Lower leg skin (tissue), 4 donors: ENCODE results near the gene BRF1. TPM values are rescaled to one million over a fixed set of nuclear protein-coding genes. Genes with fewer than 3 reads are reported as not detected.

Source experiments
- DNase-seq, 2 donors: peaks; one replicate each; pipeline ENCODE4 v3.0.0-alpha.2; 2019; ENCODE audit warnings: low spot score in 2 of 2
- H3K4me3 ChIP-seq: fragments of 200-600 bp; sonication (generic); 2 replicates; pipeline ENCODE4 v1.5.1; 2017; ENCODE audit warnings: mild to moderate bottlenecking, low read depth; ENCODE audit not compliant: poor library complexity, severe bottlenecking
- POLR2A ChIP-seq, 2 donors: fragments of 450-650 bp; IDR thresholded peaks; one replicate each; pipeline ENCODE4 v1.6.1; 2016 to 2017; ENCODE audit warnings: antibody characterized with exemption in 2 of 2, mild to moderate bottlenecking in 1 of 2, moderate library complexity in 1 of 2
- WGBS, 2 donors: methylation state at CpG; one replicate each; pipeline ENCODE4 v1.1.5; 2018; 5-methylcytosine and 5-hydroxymethylcytosine counted together
- intact Hi-C: fragments of 100-400 bp; cut with DNase I; formaldehyde crosslinking; loops from one replicate; pipeline ENCODE4 v1.15.0; 2023; ENCODE audit warnings: low total_unique reads
- total RNA-seq, 4 donors: library from RNA; depleted of rRNA; stranded (reverse); fragments of >200 nt; gene quantifications; one replicate each; pipeline ENCODE4 v1.1.0, GENCODE V29; 2016
- TF ChIP-seq, protein P1 (sequence below), 3 donors: fragments of 450-650 bp; IDR thresholded peaks; one replicate each; pipeline ENCODE4 v1.5.1; 2016; ENCODE audit warnings: antibody characterized with exemption in 3 of 3, mild to moderate bottlenecking in 3 of 3, moderate library complexity in 2 of 3

BRF1 gene
- total RNA-seq, 4 donors from 2014 or later: 32.7 to 74.5 (median 43.0) TPM

GRCh38 chr14:105162669-105162979 lies 138.2 kb downstream of the BRF1 start:
- intact Hi-C loops: loop anchor here (10.0 kb wide), 1 partner anchor 68 kb away; no protein-coding TSS in a partner anchor
- no peak for DNase-seq
- 85 to 95% methylated on average over 2 of the region's 2 CpGs for WGBS, 2 donors
- no peak for TF ChIP-seq POLR2A (IDR thresholded peaks at IDR 0.05)
- TF ChIP-seq, protein P1, sequence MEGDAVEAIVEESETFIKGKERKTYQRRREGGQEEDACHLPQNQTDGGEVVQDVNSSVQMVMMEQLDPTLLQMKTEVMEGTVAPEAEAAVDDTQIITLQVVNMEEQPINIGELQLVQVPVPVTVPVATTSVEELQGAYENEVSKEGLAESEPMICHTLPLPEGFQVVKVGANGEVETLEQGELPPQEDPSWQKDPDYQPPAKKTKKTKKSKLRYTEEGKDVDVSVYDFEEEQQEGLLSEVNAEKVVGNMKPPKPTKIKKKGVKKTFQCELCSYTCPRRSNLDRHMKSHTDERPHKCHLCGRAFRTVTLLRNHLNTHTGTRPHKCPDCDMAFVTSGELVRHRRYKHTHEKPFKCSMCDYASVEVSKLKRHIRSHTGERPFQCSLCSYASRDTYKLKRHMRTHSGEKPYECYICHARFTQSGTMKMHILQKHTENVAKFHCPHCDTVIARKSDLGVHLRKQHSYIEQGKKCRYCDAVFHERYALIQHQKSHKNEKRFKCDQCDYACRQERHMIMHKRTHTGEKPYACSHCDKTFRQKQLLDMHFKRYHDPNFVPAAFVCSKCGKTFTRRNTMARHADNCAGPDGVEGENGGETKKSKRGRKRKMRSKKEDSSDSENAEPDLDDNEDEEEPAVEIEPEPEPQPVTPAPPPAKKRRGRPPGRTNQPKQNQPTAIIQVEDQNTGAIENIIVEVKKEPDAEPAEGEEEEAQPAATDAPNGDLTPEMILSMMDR (IDR thresholded peaks at IDR 0.05): no peak
- no peak overlapping the region for H3K4me3 ChIP-seq

DNA sequence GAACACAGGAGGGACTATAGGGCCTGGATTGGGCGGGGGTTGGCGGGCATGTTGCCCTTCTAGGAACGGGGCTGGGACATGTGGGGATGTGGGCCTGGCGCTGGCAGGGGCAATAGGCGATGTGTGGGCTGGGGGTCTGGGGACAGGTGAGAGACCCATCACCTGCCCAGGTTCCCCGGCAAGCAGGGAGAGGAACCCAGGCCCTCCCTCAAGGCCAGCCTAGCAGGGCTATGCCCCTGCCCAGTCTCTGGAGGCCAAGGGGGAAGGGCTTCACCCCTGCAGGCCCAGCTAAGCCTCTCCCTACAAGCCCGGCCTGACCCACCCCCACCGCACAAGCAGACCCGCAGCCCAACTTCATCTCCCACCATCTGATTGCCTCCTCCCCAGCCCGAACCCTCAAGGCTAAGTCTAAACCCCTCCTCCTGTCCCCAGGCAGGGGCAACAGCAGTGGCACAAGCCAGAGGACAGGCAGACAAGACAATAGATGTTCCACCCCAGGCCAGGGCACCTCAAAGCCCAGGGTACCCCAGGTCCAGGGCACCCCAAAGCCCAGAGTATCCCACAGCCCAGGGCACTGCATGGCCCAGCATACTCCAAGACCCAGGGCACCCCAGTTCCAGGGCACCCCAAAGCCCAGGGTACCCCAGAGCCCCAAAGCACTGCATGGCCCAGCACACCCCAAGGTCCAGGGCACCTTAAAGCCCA lies 138.7 kb downstream of the BRF1 start:
- DNase-seq: no peak
- intact Hi-C loops: loop anchor here (10.0 kb wide), 1 partner anchor 67 kb away; no protein-coding TSS in a partner anchor
- TF ChIP-seq POLR2A (IDR thresholded peaks at IDR 0.05): no peak
- no peak overlapping the region for H3K4me3 ChIP-seq
- 72 to 74% methylated on average over 7 to 10 of the region's 10 CpGs for WGBS, 2 donors

- DNase-seq: no peak
- intact Hi-C loops: loop anchor here (10.0 kb wide), 1 partner anchor 67 kb away; no protein-coding TSS in a partner anchor
Measured at GRCh38 chr14:105161309-105161708, 139.5 kb downstream of the BRF1 start.

DNA sequence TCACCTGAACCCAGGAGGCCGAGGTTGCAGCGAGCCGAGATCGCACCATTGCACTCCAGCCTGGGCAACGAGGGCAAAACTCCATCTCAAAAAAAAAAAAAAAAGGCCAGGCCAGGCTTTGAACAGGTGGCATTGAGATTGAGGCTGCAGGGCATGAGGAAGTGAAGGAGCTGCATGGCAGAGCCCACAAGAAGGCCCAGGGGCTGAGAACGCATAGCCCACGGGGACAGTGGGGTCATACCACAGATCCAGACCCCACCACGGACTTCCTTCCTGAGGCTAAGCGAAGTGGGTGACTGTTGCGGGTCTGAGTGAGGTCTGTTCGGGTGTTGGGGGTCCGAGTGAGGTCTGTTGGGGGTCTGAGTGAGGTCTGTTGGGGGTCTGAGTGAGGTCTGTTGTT lies 140.0 kb downstream of the BRF1 start:
- 75% methylated on average over 12 of the region's 12 CpGs for WGBS, 2 donors
- intact Hi-C loops: loop anchor here (10.0 kb wide), 1 partner anchor 66 kb away; no protein-coding TSS in a partner anchor
- H3K4me3 ChIP-seq: no peak overlapping the region
- TF ChIP-seq, protein P1 (IDR thresholded peaks at IDR 0.05): no peak
- no peak for TF ChIP-seq POLR2A (IDR thresholded peaks at IDR 0.05)
- no peak for DNase-seq

More at GRCh38 chr14:105161309-105161708, 139.5 kb downstream of the BRF1 start:
- WGBS, 2 donors: 56 to 59% methylated on average over 13 of the region's 15 CpGs
- TF ChIP-seq, protein P1 (IDR thresholded peaks at IDR 0.05): no peak
- TF ChIP-seq POLR2A (IDR thresholded peaks at IDR 0.05): no peak
- no peak overlapping the region for H3K4me3 ChIP-seq

DNA sequence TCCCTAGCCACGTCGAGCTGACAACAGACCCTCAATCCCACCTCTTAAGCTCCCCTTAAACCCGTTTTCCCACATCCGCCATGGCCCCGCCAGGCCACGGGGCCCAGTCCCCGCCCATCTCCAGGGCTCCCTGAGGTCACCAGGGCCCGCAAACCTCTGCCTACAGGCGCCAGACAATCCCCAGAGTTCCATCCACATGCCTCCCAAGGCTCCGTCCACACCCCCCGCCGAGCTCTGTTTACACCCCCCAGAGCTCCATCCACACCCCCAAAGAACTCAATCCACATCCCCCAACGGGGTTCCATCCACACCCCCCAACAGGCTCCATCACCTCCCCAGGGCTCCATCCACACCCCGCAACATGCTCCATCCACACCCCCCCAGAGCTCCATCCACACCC lies 141.5 kb downstream of the BRF1 start:
- WGBS, 2 donors: 74 to 75% methylated on average over 14 of the region's 14 CpGs
- intact Hi-C loops: no loop called here
- H3K4me3 ChIP-seq: no peak overlapping the region
- no peak for TF ChIP-seq POLR2A (IDR thresholded peaks at IDR 0.05)
- TF ChIP-seq, protein P1 (IDR thresholded peaks at IDR 0.05): no peak
- DNase-seq: no peak

Other genes starting within 250 kb of the BRF1 start
- 1 to 10 TPM in 3 of 4 donors, under 1 TPM in 1; 0.84 to 1.3 (median 1.1) TPM for gene GPR132, start 235.6 kb downstream of the BRF1 start, total RNA-seq
- gene JAG2, start 132.2 kb downstream of the BRF1 start, total RNA-seq: 10 to 100 TPM; 50.4 to 96.1 (median 63.1) TPM
- 10 to 100 TPM; 12.9 to 19.4 (median 15.7) TPM for gene NUDT14, start 119.7 kb downstream of the BRF1 start, total RNA-seq
- gene BTBD6, start 52.5 kb downstream of the BRF1 start, total RNA-seq: 10 to 100 TPM; 44.5 to 70.6 (median 62.6) TPM
- 10 to 100 TPM; 25.9 to 75.1 (median 54.3) TPM for gene PACS2, start 13.7 kb upstream of the BRF1 start, total RNA-seq
- gene TEX22, start 97.5 kb upstream of the BRF1 start, total RNA-seq: under 1 TPM in 2 of 4 donors, not detected in 2; 0.17 to 0.34 TPM
- gene MTA1, start 118.8 kb upstream of the BRF1 start, total RNA-seq: 10 to 100 TPM; 39.3 to 56.7 (median 46.4) TPM
- gene CRIP2, start 173.8 kb upstream of the BRF1 start, total RNA-seq: 100 to 1,000 TPM; 103 to 203 (median 141) TPM
- 100 to 1,000 TPM in 1 of 4 donors, 10 to 100 TPM in 3; 13.1 to 103 (median 63.2) TPM for gene CRIP1, start 185.9 kb upstream of the BRF1 start, total RNA-seq
- 10 to 100 TPM in 1 of 4 donors, 1 to 10 TPM in 3; 2.8 to 16.9 (median 5.4) TPM for gene TEDC1, start 190.2 kb upstream of the BRF1 start, total RNA-seq
- gene TMEM121, start 225.6 kb upstream of the BRF1 start, total RNA-seq: 1 to 10 TPM in 3 of 4 donors, under 1 TPM in 1; 0.99 to 5.4 (median 4.0) TPM